Measurements from ENCODE around the gene DENND5B.

Gene DENND5B

GRCh38 chr12:31368666-31369361, 222.1 kb downstream of the DENND5B start:
- no peak for DNase-seq

GRCh38 chr12:31366104-31366621, 224.8 kb downstream of the DENND5B start:
- DNase-seq, result no peak

- DNase-seq, result no peak
These were observed 227.1 kb downstream of the DENND5B start for GRCh38 chr12:31363831-31364230.

- no peak for DNase-seq
These were observed 227.5 kb downstream of the DENND5B start for GRCh38 chr12:31363416-31363809.

GRCh38 chr12:31362759-31363415, 228.0 kb downstream of the DENND5B start:
- peak; percentile 17 for DNase-seq

GRCh38 chr12:31362115-31362758, 228.7 kb downstream of the DENND5B start:
- peak; percentile 84 for DNase-seq

GRCh38 chr12:31361730-31362114, 229.2 kb downstream of the DENND5B start:
- no peak for DNase-seq

GRCh38 chr12:31355747-31356107, 235.2 kb downstream of the DENND5B start:
- no peak for DNase-seq

GRCh38 chr12:31353750-31354708, 236.9 kb downstream of the DENND5B start:
- peak; percentile 88 for DNase-seq

- DNase-seq, result no peak
These were observed 244.7 kb downstream of the DENND5B start for GRCh38 chr12:31346267-31346666.

GRCh38 chr12:31343139-31343538, 247.8 kb downstream of the DENND5B start:
- no peak for DNase-seq

GRCh38 chr12:31342286-31342685, 248.7 kb downstream of the DENND5B start:
- DNase-seq, result no peak

GRCh38 chr12:31339831-31340622, 250.9 kb downstream of the DENND5B start:
- DNase-seq, result no peak

- DNase-seq, result no peak
These were observed 253.0 kb downstream of the DENND5B start for GRCh38 chr12:31337952-31338351.
